Peyer's patch (tissue), 4 donors: Measurements from ENCODE around the gene MDM2.
"Not testable (repeated sequence)": the region's sequence is repeated elsewhere in the genome, so short reads cannot be mapped to it uniquely, and the experiment has no call there.

ENCODE experiments used
- POLR2A ChIP-seq, 2 donors: fragments of 450-650 bp; IDR thresholded peaks; one replicate each; pipeline ENCODE4 v1.5.1; 2017; ENCODE audit warnings: antibody characterized with exemption in 2 of 2, mild to moderate bottlenecking in 2 of 2, moderate library complexity in 2 of 2
- TF ChIP-seq, protein P1 (sequence below), 6 experiments: fragments of 450-650 bp in 4 of 6; fragments of 200-600 bp in 2 of 6; sonication (generic) in 1 of 6; IDR thresholded peaks; one replicate each; pipeline ENCODE4 v1.5.1; 2017 to 2019; ENCODE audit warnings: antibody characterized with exemption in 6 of 6, mild to moderate bottlenecking in 3 of 6, moderate library complexity in 1 of 6

DNA sequence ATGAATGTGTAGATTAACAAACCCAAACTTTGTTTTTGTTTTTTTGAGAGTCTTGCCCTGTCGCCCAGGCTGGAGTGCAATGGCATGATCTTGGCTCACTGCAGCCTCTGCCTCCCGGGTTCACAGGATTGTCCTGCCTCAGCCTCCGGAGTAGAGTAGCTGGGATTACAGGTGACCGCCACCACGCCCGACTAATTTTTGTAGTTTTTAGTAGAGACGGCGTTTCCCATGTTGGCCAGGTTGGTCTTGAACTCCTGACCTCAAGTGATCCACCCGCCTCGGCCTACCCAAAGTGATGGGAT lies 752 bp upstream of the MDM2 start:
- TF ChIP-seq POLR2A (IDR thresholded peaks at IDR 0.05) = not testable (repeated sequence)
- TF ChIP-seq, protein P1, sequence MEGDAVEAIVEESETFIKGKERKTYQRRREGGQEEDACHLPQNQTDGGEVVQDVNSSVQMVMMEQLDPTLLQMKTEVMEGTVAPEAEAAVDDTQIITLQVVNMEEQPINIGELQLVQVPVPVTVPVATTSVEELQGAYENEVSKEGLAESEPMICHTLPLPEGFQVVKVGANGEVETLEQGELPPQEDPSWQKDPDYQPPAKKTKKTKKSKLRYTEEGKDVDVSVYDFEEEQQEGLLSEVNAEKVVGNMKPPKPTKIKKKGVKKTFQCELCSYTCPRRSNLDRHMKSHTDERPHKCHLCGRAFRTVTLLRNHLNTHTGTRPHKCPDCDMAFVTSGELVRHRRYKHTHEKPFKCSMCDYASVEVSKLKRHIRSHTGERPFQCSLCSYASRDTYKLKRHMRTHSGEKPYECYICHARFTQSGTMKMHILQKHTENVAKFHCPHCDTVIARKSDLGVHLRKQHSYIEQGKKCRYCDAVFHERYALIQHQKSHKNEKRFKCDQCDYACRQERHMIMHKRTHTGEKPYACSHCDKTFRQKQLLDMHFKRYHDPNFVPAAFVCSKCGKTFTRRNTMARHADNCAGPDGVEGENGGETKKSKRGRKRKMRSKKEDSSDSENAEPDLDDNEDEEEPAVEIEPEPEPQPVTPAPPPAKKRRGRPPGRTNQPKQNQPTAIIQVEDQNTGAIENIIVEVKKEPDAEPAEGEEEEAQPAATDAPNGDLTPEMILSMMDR (IDR thresholded peaks at IDR 0.05) = not testable (repeated sequence)
